Suprapubic skin (tissue), 4 donors: Measurements from ENCODE around the gene TTPAL.

Experiments used
- POLR2A ChIP-seq, 2 donors: fragments of 450-650 bp; IDR thresholded peaks; one replicate each; pipeline ENCODE4 v1.6.1; 2017; ENCODE audit warnings: antibody characterized with exemption in 2 of 2, mild to moderate bottlenecking in 2 of 2, moderate library complexity in 2 of 2
- POLR2AphosphoS5 ChIP-seq, 3 donors: sonication (generic); formaldehyde crosslinking; IDR thresholded peaks; one replicate each; pipeline ENCODE4 v1.6.1; 2017; ENCODE audit warnings: antibody characterized with exemption in 3 of 3
- TF ChIP-seq, protein P1 (sequence below), 2 donors: fragments of 200-600 bp in 1 of 2; fragments of 450-650 bp in 1 of 2; sonication (generic) in 1 of 2; IDR thresholded peaks; one replicate each; pipeline ENCODE4 v1.5.1; 2016 to 2019; ENCODE audit warnings: antibody characterized with exemption in 2 of 2, mild to moderate bottlenecking in 1 of 2, moderate library complexity in 1 of 2

DNA sequence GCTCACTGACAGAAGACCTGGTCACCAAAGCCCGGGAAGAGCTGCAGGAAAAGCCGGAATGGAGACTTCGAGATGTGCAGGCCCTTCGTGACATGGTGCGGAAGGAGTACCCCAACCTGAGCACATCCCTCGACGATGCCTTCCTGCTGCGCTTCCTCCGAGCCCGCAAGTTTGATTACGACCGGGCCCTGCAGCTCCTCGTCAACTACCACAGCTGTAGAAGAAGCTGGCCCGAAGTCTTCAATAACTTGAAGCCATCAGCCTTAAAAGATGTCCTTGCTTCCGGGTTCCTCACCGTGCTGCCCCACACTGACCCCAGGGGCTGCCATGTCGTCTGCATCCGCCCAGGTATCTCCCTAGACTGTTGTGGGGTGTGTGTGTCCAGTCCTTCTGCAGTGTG lies 4.4 kb downstream of the TTPAL start:
- TF ChIP-seq, protein P1, sequence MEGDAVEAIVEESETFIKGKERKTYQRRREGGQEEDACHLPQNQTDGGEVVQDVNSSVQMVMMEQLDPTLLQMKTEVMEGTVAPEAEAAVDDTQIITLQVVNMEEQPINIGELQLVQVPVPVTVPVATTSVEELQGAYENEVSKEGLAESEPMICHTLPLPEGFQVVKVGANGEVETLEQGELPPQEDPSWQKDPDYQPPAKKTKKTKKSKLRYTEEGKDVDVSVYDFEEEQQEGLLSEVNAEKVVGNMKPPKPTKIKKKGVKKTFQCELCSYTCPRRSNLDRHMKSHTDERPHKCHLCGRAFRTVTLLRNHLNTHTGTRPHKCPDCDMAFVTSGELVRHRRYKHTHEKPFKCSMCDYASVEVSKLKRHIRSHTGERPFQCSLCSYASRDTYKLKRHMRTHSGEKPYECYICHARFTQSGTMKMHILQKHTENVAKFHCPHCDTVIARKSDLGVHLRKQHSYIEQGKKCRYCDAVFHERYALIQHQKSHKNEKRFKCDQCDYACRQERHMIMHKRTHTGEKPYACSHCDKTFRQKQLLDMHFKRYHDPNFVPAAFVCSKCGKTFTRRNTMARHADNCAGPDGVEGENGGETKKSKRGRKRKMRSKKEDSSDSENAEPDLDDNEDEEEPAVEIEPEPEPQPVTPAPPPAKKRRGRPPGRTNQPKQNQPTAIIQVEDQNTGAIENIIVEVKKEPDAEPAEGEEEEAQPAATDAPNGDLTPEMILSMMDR (IDR thresholded peaks at IDR 0.05), result no peak
- no peak for TF ChIP-seq POLR2A (IDR thresholded peaks at IDR 0.05)
- no peak for TF ChIP-seq POLR2AphosphoS5 (IDR thresholded peaks at IDR 0.05)
